ENCODE data around the gene HLCS. TPM values are rescaled to one million over a fixed set of nuclear protein-coding genes. Genes with fewer than 3 reads are reported as not detected.

The HLCS gene
- total and polyA plus RNA-seq, 10 of the 15 experiments (the other 5 are each of a cell fraction or from before 2014, with no cell fraction given): 1.5 to 12.7 (median 9.6) TPM

DNA sequence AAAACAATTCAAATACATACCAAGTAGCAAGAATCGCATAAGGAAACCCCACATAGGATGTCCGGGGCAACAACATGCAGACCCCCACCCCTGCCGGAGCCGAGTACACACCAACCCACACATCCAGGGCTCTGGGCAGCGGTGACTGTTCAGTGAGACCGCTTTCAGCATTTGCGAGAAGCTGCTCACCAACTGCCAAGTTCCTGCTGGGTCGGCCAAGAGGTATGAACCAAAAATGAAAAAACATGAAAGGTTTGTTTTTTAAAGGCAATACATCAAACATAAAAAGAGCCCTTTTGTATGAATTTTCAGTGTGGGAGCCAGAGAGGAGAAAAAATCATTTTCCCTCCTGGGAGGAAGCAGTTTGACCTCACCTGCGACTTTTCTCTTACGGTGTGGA, 175.3 kb downstream of the HLCS start:
- Histone ChIP-seq H3K4me3 (no peak overlapping the region), H2AFZ (ENCODE audit: control insufficient read depth, low read depth, low read length) (no peak overlapping the region), H3K36me3 (ENCODE audit: control insufficient read depth in 2 of 2, insufficient read depth in 2 of 2, low read length in 1 of 2) (no peaks in the 10 kb centered on the region), H3K27me3 (replicated peaks in 1 of 2; ENCODE audit: control insufficient read depth in 2 of 2, insufficient read depth in 2 of 2, low read length in 1 of 2) (no peaks in the 10 kb centered on the region), H3K9me3 (replicated peaks; ENCODE audit: control insufficient read depth, insufficient read depth, low read length) (no peaks in the 10 kb centered on the region), H3K4me1 (ENCODE audit: control insufficient read depth, insufficient read depth, low read length) (no peaks in the 10 kb centered on the region), H3K9ac (ENCODE audit: control insufficient read depth, insufficient read depth, low read length) (no peak overlapping the region), H3K27ac (ENCODE audit: control insufficient read depth, insufficient read depth) (no peak overlapping the region), H3K4me2 (ENCODE audit: control insufficient read depth, insufficient read depth) (no peak overlapping the region), H4K20me1 (ENCODE audit: control insufficient read depth, insufficient read depth) (no peaks in the 10 kb centered on the region), H3K79me2 (ENCODE audit: control insufficient read depth, insufficient read depth, low read length) (no peaks in the 10 kb centered on the region)
- DNase-seq (ENCODE audit: low read depth, low spot score) (no peak), ATAC-seq (no peak), FAIRE-seq (no peak)
- intact Hi-C loops (cut with micrococcal nuclease; ENCODE audit: unreplicated experiment) (no loop called here), in situ Hi-C loops (cut with MboI) (no loop called here)
- ChIA-PET POLR2A (no interaction called here), CTCF (no interaction called here), SMC1A (ENCODE audit: uncharacterized antibody, unreplicated experiment) (no interaction called here), RAD21 (ENCODE audit: unreplicated experiment) (no interaction called here)
- WGBS (ENCODE audit: insufficient coverage, insufficient replicate concordance, low lambda C conversion rate, missing lambda C conversion rate): 70% methylated on average over 10 of the region's 10 CpGs
- no TSS peak for BruUV-seq (replicated peaks)
- TF ChIP-seq KLF5 (IDR thresholded peaks at IDR 0.05; ENCODE audit: partially characterized antibody) (no peak), SUPT20H (IDR thresholded peaks at IDR 0.05; ENCODE audit: borderline replicate concordance, control insufficient read depth, low read depth, low read length) (no peak), KAT2A (conservative IDR thresholded peaks at IDR 0.05; ENCODE audit: control insufficient read depth, low read depth, low read length) (no peak), POLR2AphosphoS2 (IDR thresholded peaks at IDR 0.05; ENCODE audit: low read depth, low read length) (no peak), STAT1 (conservative IDR thresholded peaks at IDR 0.05) (no peak), CHD2 (IDR thresholded peaks at IDR 0.05; ENCODE audit: borderline replicate concordance, low read depth, low read length) (no peak), BCL11A (IDR thresholded peaks at IDR 0.05; ENCODE audit: low read depth, low read length) (no peak), SMAD5 (IDR thresholded peaks at IDR 0.05; ENCODE audit: low read depth) (no peak), ZNF24 (IDR thresholded peaks at IDR 0.05) (no peak), NR2C2 (IDR thresholded peaks at IDR 0.05; ENCODE audit: borderline replicate concordance, control insufficient read depth, insufficient read length, low read depth) (no peak), RUNX3 (IDR thresholded peaks at IDR 0.05; ENCODE audit: low read length) (no peak)
- TF ChIP-seq, protein P1, sequence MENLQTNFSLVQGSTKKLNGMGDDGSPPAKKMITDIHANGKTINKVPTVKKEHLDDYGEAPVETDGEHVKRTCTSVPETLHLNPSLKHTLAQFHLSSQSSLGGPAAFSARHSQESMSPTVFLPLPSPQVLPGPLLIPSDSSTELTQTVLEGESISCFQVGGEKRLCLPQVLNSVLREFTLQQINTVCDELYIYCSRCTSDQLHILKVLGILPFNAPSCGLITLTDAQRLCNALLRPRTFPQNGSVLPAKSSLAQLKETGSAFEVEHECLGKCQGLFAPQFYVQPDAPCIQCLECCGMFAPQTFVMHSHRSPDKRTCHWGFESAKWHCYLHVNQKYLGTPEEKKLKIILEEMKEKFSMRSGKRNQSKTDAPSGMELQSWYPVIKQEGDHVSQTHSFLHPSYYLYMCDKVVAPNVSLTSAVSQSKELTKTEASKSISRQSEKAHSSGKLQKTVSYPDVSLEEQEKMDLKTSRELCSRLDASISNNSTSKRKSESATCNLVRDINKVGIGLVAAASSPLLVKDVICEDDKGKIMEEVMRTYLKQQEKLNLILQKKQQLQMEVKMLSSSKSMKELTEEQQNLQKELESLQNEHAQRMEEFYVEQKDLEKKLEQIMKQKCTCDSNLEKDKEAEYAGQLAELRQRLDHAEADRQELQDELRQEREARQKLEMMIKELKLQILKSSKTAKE (IDR thresholded peaks at IDR 0.05; ENCODE audit: low read depth, poor library complexity, severe bottlenecking): no peak
- TF ChIP-seq, protein P2, sequence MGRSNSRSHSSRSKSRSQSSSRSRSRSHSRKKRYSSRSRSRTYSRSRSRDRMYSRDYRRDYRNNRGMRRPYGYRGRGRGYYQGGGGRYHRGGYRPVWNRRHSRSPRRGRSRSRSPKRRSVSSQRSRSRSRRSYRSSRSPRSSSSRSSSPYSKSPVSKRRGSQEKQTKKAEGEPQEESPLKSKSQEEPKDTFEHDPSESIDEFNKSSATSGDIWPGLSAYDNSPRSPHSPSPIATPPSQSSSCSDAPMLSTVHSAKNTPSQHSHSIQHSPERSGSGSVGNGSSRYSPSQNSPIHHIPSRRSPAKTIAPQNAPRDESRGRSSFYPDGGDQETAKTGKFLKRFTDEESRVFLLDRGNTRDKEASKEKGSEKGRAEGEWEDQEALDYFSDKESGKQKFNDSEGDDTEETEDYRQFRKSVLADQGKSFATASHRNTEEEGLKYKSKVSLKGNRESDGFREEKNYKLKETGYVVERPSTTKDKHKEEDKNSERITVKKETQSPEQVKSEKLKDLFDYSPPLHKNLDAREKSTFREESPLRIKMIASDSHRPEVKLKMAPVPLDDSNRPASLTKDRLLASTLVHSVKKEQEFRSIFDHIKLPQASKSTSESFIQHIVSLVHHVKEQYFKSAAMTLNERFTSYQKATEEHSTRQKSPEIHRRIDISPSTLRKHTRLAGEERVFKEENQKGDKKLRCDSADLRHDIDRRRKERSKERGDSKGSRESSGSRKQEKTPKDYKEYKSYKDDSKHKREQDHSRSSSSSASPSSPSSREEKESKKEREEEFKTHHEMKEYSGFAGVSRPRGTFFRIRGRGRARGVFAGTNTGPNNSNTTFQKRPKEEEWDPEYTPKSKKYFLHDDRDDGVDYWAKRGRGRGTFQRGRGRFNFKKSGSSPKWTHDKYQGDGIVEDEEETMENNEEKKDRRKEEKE (IDR thresholded peaks at IDR 0.05): no peak
- TF ChIP-seq, protein P3, sequence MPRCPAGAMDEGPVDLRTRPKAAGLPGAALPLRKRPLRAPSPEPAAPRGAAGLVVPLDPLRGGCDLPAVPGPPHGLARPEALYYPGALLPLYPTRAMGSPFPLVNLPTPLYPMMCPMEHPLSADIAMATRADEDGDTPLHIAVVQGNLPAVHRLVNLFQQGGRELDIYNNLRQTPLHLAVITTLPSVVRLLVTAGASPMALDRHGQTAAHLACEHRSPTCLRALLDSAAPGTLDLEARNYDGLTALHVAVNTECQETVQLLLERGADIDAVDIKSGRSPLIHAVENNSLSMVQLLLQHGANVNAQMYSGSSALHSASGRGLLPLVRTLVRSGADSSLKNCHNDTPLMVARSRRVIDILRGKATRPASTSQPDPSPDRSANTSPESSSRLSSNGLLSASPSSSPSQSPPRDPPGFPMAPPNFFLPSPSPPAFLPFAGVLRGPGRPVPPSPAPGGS (IDR thresholded peaks at IDR 0.05; ENCODE audit: borderline replicate concordance, insufficient read depth, low read depth, low read length, poor library complexity, severe bottlenecking): no peak
- TF ChIP-seq, protein P4, sequence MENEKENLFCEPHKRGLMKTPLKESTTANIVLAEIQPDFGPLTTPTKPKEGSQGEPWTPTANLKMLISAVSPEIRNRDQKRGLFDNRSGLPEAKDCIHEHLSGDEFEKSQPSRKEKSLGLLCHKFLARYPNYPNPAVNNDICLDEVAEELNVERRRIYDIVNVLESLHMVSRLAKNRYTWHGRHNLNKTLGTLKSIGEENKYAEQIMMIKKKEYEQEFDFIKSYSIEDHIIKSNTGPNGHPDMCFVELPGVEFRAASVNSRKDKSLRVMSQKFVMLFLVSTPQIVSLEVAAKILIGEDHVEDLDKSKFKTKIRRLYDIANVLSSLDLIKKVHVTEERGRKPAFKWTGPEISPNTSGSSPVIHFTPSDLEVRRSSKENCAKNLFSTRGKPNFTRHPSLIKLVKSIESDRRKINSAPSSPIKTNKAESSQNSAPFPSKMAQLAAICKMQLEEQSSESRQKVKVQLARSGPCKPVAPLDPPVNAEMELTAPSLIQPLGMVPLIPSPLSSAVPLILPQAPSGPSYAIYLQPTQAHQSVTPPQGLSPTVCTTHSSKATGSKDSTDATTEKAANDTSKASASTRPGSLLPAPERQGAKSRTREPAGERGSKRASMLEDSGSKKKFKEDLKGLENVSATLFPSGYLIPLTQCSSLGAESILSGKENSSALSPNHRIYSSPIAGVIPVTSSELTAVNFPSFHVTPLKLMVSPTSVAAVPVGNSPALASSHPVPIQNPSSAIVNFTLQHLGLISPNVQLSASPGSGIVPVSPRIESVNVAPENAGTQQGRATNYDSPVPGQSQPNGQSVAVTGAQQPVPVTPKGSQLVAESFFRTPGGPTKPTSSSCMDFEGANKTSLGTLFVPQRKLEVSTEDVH (IDR thresholded peaks at IDR 0.05; ENCODE audit: low read depth, partially characterized antibody): no peak

All from GM12878 (cell line).